OCI-LY7 (cell line): ENCODE results near the gene ZNF354B. TPM values are rescaled to one million over a fixed set of nuclear protein-coding genes. Genes with fewer than 3 reads are reported as not detected.

ENCODE experiments used
- BruUV-seq: library from RNA; stranded (reverse); fragments of 400-500 nt; replicated peaks from 2 replicates; lab custom pipeline; 2021; lab: Mats Ljungman, UMichigan
- CTCF ChIA-PET: fragments of 300-600 bp; sonication (Branson Sonifier 250); formaldehyde crosslinking; loops from one replicate; lab custom pipeline; 2022; ENCODE audit warnings: antibody characterized with exemption; ENCODE audit not compliant: unreplicated experiment; lab: Charles Lee
- POLR2A ChIA-PET: fragments of 300-600 bp; sonication (Branson Sonifier 250); formaldehyde crosslinking; loops from one replicate; lab custom pipeline; 2022; ENCODE audit warnings: antibody characterized with exemption; lab: Charles Lee
- DNase-seq: peaks from one replicate; pipeline ENCODE4 v3.0.0-alpha.2; 2015; ENCODE audit warnings: low spot score
- H2AFZ ChIP-seq: fragments of 200-600 bp; sonication (generic), shearing (Covaris generic); 2 replicates; pipeline ENCODE4 v1.6.1; 2014; ENCODE audit warnings: mild to moderate bottlenecking, antibody characterized with exemption, low read length, moderate library complexity
- H3K27ac ChIP-seq: fragments of 200-600 bp; sonication (generic); 2 replicates; pipeline ENCODE4 v1.5.1; 2014; ENCODE audit warnings: mixed run types, low read depth, mild to moderate bottlenecking, moderate library complexity, low read length, inconsistent platforms; ENCODE audit not compliant: poor library complexity, severe bottlenecking
- H3K36me3 ChIP-seq: fragments of 200-600 bp; sonication (generic); 2 replicates; pipeline ENCODE4 v1.6.1; 2014; ENCODE audit warnings: mild to moderate bottlenecking, antibody characterized with exemption, low read length, moderate library complexity, mixed read lengths; ENCODE audit not compliant: insufficient read depth
- H3K4me1 ChIP-seq: fragments of 200-600 bp; sonication (generic); 2 replicates; pipeline ENCODE4 v1.5.1; 2014; ENCODE audit warnings: mild to moderate bottlenecking, low read length; ENCODE audit not compliant: insufficient read depth, poor library complexity, severe bottlenecking
- H3K4me2 ChIP-seq: fragments of 200-600 bp; sonication (generic); 2 replicates; pipeline ENCODE4 v1.6.1; 2014; ENCODE audit warnings: mild to moderate bottlenecking, low read length
- H3K4me3 ChIP-seq: fragments of 200-600 bp; sonication (generic); 2 replicates; pipeline ENCODE4 v1.5.1; 2014; ENCODE audit warnings: mild to moderate bottlenecking, low read depth, low read length; ENCODE audit not compliant: poor library complexity, severe bottlenecking
- H3K79me2 ChIP-seq: fragments of 200-600 bp; sonication (generic); 2 replicates; pipeline ENCODE4 v1.6.1; 2016; ENCODE audit warnings: low read depth, mild to moderate bottlenecking, low read length, moderate library complexity, mixed read lengths; ENCODE audit not compliant: insufficient read depth
- H3K9me2 ChIP-seq: fragments of 200-600 bp; sonication (generic); 2 replicates; pipeline ENCODE4 v1.6.1; 2016; ENCODE audit warnings: mild to moderate bottlenecking, low read length, mixed read lengths; ENCODE audit not compliant: insufficient read depth
- H3K9me3 ChIP-seq: fragments of 200-600 bp; sonication (generic); 2 replicates; pipeline ENCODE4 v1.6.1; 2014; ENCODE audit warnings: mild to moderate bottlenecking, mixed run types, low read length, mixed read lengths
- H4K20me1 ChIP-seq: fragments of 200-600 bp; sonication (generic); 2 replicates; pipeline ENCODE4 v1.6.1; 2014; ENCODE audit warnings: mild to moderate bottlenecking, antibody characterized with exemption, low read length, moderate library complexity, mixed read lengths; ENCODE audit not compliant: insufficient read depth
- EZH2phosphoT487 ChIP-seq: fragments of 200-600 bp; sonication (generic); IDR thresholded peaks from 2 replicates; pipeline ENCODE4 v1.6.1; 2018; ENCODE audit warnings: low read depth, borderline replicate concordance, mild to moderate bottlenecking, mixed run types, antibody characterized with exemption, low read length, moderate library complexity, mixed read lengths
- intact Hi-C: fragments of 100-400 bp; cut with micrococcal nuclease; formaldehyde crosslinking; loops from one replicate; pipeline ENCODE4 v1.10.0; 2022; ENCODE audit not compliant: unreplicated experiment
- small RNA-seq: library from RNA; depleted of rRNA; stranded (forward); fragments of <200 nt; gene quantifications from one replicate; pipeline ENCODE3, GENCODE V24; 2014
- total RNA-seq, 2 experiments: library from RNA; depleted of rRNA in 1 of 2; stranded (reverse); fragments of >200 nt in 1 of 2; shearing (Covaris generic) in 1 of 2; gene quantifications; 2 replicates each; pipeline ENCODE4 v1.2.3, GENCODE V29; 2014 to 2022
- TF ChIP-seq, protein P1 (sequence below): fragments of 200-600 bp; sonication (generic); conservative IDR thresholded peaks from 2 replicates; pipeline ENCODE4 v1.5.1; 2014; ENCODE audit warnings: mild to moderate bottlenecking, antibody characterized with exemption, low read length, moderate library complexity, mixed read lengths

Gene ZNF354B
- total RNA-seq, 2 experiments from 2014 or later = 11.7 to 15.2 TPM

DNA sequence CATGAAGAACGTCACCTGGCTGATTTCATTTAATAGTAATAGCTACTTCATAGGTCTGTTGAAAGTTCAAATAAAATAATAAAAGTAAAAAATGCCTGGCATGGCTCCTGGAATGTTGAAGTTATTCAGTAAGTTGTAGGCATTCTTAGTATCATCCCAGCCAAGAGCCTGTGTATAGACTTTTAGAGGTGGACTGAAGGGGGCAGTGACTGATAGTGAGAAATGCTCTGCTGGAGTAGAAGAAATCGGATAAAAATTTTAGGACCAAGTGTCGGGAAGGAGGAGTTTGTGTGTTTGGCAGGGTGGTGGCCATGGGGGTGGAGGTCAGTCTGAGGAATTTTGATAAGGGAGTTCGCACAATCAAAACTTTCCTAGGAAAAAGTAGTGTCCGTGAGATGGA lies 39.5 kb downstream of the ZNF354B start:
- Histone ChIP-seq H2AFZ (no peak overlapping the region), H3K27ac (no peak overlapping the region), H4K20me1 (no peaks in the 10 kb centered on the region), H3K4me2 (no peak overlapping the region), H3K9me3 (no peaks in the 10 kb centered on the region), H3K36me3 (no peaks in the 10 kb centered on the region), H3K79me2 (no peaks in the 10 kb centered on the region), H3K4me1 (peaks cover 6% of the 10 kb centered on the region), H3K9me2 (no peaks in the 10 kb centered on the region), H3K4me3 (no peak overlapping the region)
- ChIA-PET CTCF (no interaction called here), POLR2A (interaction anchor here (1.0 kb wide), 1 partner anchor 1739 kb away, joined by 3 read pairs; no protein-coding TSS in a partner anchor)
- intact Hi-C loops = no loop called here
- no TSS peak for BruUV-seq
- DNase-seq = no peak
- TF ChIP-seq, protein P1, sequence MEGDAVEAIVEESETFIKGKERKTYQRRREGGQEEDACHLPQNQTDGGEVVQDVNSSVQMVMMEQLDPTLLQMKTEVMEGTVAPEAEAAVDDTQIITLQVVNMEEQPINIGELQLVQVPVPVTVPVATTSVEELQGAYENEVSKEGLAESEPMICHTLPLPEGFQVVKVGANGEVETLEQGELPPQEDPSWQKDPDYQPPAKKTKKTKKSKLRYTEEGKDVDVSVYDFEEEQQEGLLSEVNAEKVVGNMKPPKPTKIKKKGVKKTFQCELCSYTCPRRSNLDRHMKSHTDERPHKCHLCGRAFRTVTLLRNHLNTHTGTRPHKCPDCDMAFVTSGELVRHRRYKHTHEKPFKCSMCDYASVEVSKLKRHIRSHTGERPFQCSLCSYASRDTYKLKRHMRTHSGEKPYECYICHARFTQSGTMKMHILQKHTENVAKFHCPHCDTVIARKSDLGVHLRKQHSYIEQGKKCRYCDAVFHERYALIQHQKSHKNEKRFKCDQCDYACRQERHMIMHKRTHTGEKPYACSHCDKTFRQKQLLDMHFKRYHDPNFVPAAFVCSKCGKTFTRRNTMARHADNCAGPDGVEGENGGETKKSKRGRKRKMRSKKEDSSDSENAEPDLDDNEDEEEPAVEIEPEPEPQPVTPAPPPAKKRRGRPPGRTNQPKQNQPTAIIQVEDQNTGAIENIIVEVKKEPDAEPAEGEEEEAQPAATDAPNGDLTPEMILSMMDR = no peak
- TF ChIP-seq EZH2phosphoT487 = no peak

DNA sequence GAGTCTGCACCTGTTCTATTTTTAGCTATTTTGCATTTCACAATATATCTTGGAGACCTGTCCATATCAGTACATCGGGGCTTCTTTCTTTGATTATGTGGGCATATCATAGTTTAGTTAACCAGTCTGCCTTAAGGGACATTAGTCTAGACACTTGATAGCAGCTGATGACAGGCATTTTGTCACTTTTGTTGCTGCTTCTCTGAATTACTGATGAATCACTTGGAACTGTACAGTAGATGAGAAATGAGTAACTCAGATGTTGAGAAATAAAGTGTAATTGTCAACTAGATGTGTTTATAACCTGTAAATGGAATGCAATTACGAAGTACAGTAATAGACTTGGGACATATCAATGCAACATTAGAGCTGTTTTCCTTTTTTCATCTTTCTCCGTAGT lies 43.1 kb downstream of the ZNF354B start:
- Histone ChIP-seq H3K9me2 (no peaks in the 10 kb centered on the region), H3K79me2 (no peaks in the 10 kb centered on the region), H3K4me1 (no peaks in the 10 kb centered on the region), H3K9me3 (no peaks in the 10 kb centered on the region), H3K4me2 (no peak overlapping the region), H2AFZ (no peak overlapping the region), H4K20me1 (no peaks in the 10 kb centered on the region), H3K36me3 (no peaks in the 10 kb centered on the region), H3K27ac (no peak overlapping the region), H3K4me3 (no peak overlapping the region)
- intact Hi-C loops = no loop called here
- no peak for DNase-seq
- ChIA-PET POLR2A (no interaction called here), CTCF (no interaction called here)
- BruUV-seq = no TSS peak
- TF ChIP-seq EZH2phosphoT487 = no peak

DNA sequence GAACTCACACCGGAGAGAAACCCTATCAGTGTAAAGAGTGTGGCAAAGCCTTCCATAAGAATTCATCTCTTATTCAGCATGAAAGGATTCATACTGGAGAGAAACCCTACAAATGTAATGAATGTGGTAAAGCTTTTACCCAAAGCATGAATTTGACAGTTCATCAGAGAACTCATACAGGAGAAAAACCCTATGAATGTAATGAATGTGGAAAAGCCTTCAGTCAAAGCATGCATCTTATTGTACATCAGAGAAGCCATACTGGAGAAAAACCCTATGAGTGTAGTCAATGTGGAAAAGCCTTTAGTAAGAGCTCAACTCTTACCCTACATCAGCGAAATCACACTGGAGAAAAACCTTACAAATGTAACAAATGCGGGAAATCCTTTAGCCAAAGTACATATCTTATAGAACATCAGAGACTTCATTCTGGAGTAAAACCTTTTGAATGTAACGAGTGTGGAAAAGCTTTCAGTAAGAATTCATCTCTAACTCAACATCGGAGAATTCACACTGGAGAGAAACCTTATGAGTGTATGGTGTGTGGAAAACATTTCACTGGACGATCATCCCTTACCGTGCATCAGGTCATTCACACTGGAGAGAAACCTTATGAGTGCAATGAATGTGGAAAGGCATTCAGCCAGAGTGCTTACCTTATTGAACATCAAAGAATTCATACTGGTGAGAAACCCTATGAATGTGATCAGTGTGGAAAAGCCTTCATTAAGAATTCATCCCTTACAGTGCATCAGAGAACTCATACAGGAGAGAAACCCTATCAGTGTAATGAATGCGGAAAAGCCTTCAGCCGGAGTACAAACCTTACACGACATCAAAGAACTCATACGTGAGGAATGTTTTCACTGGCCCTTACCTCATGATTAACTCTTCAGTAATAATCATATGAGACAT lies 72.3 kb downstream of the ZNF354B start:
- Histone ChIP-seq H4K20me1 (no peaks in the 10 kb centered on the region), H3K4me1 (no peaks in the 10 kb centered on the region), H3K36me3 (no peaks in the 10 kb centered on the region), H3K9me3 (peaks cover 36% of the 10 kb centered on the region), H2AFZ (no peak overlapping the region), H3K4me3 (no peak overlapping the region), H3K4me2 (no peak overlapping the region), H3K79me2 (no peaks in the 10 kb centered on the region), H3K9me2 (no peaks in the 10 kb centered on the region), H3K27ac (no peak overlapping the region)
- no peak for DNase-seq
- ChIA-PET POLR2A (no interaction called here), CTCF (no interaction called here)
- BruUV-seq = no TSS peak
- no peak for TF ChIP-seq EZH2phosphoT487
- TF ChIP-seq, protein P1 = no peak
- intact Hi-C loops = no loop called here

Small RNA genes lying within 50 kb of the gene (small RNA-seq; reads per million reads assigned to genes)
- not detected for gene AC126915.2
- not detected for gene AC126915.3

Other genes with a start within 250 kb of the ZNF354B start
- gene CLK4, start 232.9 kb upstream of the ZNF354B start, total RNA-seq (2014; rRNA removed; shearing (Covaris generic)) = 31.8 and 37.4 TPM in 2 replicates
- gene CLK4, start 232.9 kb upstream of the ZNF354B start, total RNA-seq (2022) = 32.6 and 40.1 TPM in 2 replicates
- 11.3 and 15.2 TPM in 2 replicates for gene ZNF354A, start 129.3 kb upstream of the ZNF354B start, total RNA-seq (2014; rRNA removed; shearing (Covaris generic))
- 18.2 and 19.4 TPM in 2 replicates for gene ZNF354A, start 129.3 kb upstream of the ZNF354B start, total RNA-seq (2022)
- 0.22 and 0.31 TPM in 2 replicates for gene ZFP2, start 36.0 kb downstream of the ZNF354B start, total RNA-seq (2014; rRNA removed; shearing (Covaris generic))
- gene ZFP2, start 36.0 kb downstream of the ZNF354B start, total RNA-seq (2022) = 0.32 TPM in 1 of 2 replicates, not detected in the other
- not detected in 2 replicates for gene ZNF454, start 81.2 kb downstream of the ZNF354B start, total RNA-seq (2014; rRNA removed; shearing (Covaris generic))
- gene ZNF454, start 81.2 kb downstream of the ZNF354B start, total RNA-seq (2022) = not detected in 2 replicates
- not detected in 2 replicates for gene GRM6, start 135.4 kb downstream of the ZNF354B start, total RNA-seq (2014; rRNA removed; shearing (Covaris generic))
- not detected in 2 replicates for gene GRM6, start 135.4 kb downstream of the ZNF354B start, total RNA-seq (2022)
- gene ZNF879, start 163.9 kb downstream of the ZNF354B start, total RNA-seq (2014; rRNA removed; shearing (Covaris generic)) = 0.72 and 1.3 TPM in 2 replicates
- gene ZNF879, start 163.9 kb downstream of the ZNF354B start, total RNA-seq (2022) = 0.55 and 0.65 TPM in 2 replicates
- not detected in 2 replicates for gene ZNF354C, start 200.4 kb downstream of the ZNF354B start, total RNA-seq (2014; rRNA removed; shearing (Covaris generic))
- gene ZNF354C, start 200.4 kb downstream of the ZNF354B start, total RNA-seq (2022) = not detected in 2 replicates